Stimulated activated CD4-positive, alpha-beta T cell treated with anti-CD3 and anti-CD28 coated beads, Interleukin-12 subunit alpha, Interleukin-12 subunit beta, amount 100 ng/mL, for 24 hours (primary cell): Measurements from ENCODE around the gene RIMKLB.
A peak's percentile ranks its signal among the peaks of the same experiment; 100 is the strongest.
"Not testable (repeated sequence)": the region's sequence is repeated elsewhere in the genome, so short reads cannot be mapped to it uniquely, and the experiment has no call there.

Experiments used
- DNase-seq, 2 experiments: peaks; one replicate each; pipeline ENCODE4 v3.0.0-alpha.2; 2020; ENCODE audit warnings: low read depth in 2 of 2

The RIMKLB gene

DNA sequence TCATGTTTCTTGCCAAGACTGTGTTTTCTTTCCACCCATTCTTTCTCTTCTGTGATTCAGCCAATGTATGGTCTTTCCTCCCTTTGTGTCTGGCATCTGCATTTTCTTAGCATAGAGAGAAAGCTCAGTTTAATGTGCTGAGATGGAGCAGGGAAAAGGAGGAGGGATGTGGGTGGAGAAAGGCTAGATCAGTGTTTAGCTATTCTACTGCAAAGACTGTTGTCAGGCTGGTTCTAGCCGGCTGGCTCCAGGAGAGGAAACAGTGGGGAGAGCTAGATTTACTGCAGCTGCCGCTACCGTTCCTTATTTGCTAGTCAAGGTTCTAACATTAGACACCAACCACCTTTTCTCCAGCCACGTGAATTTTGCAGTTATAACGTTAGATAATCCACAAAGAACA is 5.2 kb upstream of the RIMKLB start:
- no peak for DNase-seq

- DNase-seq = no peak
These were observed 2.7 kb upstream of the RIMKLB start for GRCh38 chr12:8695116-8695515.

GRCh38 chr12:8696442-8697090 is 1.2 kb upstream of the RIMKLB start:
- no peak for DNase-seq

GRCh38 chr12:8697120-8697475 is 693 bp upstream of the RIMKLB start:
- peak in 1 of 2 experiments; percentile 3 for DNase-seq

DNA sequence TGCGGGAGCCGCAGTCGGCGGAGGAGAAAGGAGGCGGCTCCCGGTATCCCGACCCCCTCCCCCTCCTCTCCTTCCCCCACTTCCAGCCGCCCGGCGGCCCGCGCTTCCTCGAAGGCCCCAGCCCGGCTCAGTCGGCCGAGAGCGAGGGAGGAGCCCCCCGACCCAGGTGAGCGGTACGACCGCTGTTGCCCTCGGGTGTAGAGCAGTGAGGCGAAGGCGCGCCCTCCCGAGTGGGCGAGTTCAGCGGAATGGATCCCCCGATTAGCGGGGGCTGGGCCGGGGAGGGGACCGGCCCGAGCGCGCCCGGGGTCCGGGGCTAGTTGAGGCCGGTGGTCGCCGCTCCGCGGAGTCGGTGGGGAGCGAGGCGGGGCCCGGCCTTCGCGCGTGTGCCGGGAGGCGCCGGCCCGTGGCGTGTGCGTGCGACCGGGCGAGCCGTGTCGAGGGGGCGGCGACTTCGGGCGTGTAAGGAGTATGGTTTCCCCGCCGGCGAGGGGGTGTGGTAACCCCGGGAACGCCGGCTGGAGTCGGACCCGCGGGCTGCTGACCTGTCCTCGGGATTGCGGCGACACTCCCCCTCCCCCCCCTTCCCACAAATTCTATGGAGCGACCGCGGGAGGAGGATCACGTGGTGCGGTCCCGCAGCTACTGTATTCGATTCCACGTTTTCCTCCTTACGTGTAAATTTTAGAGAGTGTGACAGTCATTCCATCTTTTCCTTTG is 501 bp downstream of the RIMKLB start:
- DNase-seq = peak in 1 of 2 experiments; percentile 26

DNA sequence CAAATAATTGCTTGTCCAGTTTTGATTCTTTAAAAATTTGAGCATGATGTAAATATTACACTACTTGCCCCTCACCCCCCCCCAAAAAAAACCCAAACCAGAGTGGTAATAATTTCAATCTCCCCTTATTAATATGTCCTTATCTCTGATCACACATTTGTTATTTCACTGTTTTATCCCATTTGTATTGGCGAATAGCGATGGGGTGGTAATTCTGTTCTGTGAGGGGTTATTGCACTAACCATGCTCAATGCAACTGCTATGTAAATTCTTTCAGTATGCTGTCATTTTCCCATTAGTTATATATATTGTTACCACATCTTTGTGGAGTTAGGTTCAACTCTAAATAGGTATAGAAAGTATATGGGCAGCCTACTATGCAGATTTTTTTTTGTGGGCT is 1.1 kb downstream of the RIMKLB start:
- no peak for DNase-seq

GRCh38 chr12:8699714-8700113 is 1.9 kb downstream of the RIMKLB start:
- DNase-seq = no peak

GRCh38 chr12:8701046-8701660 is 3.4 kb downstream of the RIMKLB start:
- no peak for DNase-seq

- DNase-seq = no peak
These were observed 4.4 kb downstream of the RIMKLB start for GRCh38 chr12:8702159-8702558.

- DNase-seq = no peak
These were observed 11.5 kb downstream of the RIMKLB start for GRCh38 chr12:8709124-8709830.

- DNase-seq = no peak
These were observed 14.8 kb downstream of the RIMKLB start for GRCh38 chr12:8712572-8712971.

GRCh38 chr12:8722286-8722800 is 24.6 kb downstream of the RIMKLB start:
- DNase-seq = no peak

- DNase-seq = no peak
These were observed 37.1 kb downstream of the RIMKLB start for GRCh38 chr12:8734873-8735381.

DNA sequence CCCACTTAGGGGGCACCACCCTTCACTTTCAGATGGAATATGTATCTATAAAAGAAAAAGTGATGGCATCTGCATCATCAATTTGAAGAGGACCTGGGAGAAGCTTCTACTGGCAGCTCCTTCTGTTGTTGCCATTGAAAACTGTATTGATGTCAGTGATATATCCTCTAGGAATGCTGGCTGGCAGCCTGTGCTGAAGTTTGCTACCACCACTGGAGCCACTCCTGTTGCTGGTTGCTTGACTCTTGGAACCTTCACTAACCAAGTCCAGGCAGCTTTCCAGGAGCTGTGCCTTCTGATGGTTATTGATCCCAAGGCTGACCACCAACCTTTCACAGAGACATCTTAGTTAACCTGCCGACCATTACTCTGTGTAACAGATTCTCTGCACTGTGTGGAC is 44.7 kb downstream of the RIMKLB start:
- DNase-seq = no peak

- not testable (repeated sequence) for DNase-seq
These were observed 45.3 kb downstream of the RIMKLB start for GRCh38 chr12:8743121-8743520.

DNA sequence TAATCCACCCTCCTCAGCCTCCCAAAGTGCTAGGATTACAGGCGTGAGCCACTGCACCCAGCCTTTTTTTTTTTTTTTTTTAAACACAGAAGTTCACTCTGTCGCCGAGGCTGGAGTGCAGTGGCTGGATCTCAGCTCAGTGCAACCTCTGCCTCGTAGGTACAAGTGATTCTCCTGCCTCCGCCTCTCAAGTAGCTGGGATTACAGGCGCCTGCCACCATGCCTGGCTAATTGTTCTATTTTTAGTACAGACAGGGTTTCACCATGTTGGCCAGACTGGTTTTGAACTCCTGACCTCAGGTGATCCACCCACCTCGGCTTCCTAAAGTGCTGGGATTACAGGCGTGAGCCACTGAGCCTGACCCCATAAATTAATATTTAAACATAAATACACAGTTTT is 47.8 kb downstream of the RIMKLB start:
- DNase-seq = not testable (repeated sequence)

DNA sequence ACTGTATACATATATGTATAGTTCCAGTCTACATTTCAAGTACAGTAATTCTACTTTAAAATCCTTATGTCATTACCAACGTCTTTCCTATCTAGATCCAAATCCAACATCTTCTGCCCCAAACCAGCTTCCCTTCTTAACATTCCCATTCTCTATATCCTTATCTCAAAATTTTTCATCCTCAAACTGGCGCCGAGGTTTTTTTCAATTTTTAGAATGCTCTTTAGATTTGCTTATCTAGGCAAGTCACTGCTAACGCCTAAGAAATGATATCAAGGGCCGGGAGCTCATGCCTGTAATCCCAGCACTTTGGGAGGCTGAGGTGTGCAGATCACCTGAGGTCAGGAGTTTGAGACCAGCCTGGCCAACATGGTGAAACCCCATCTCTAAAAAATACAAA is 48.3 kb downstream of the RIMKLB start:
- DNase-seq = no peak

GRCh38 chr12:8760076-8760475 is 62.3 kb downstream of the RIMKLB start:
- not testable (repeated sequence) for DNase-seq

GRCh38 chr12:8762701-8763100 is 64.9 kb downstream of the RIMKLB start:
- DNase-seq = not testable (repeated sequence)

- DNase-seq = not testable (repeated sequence)
These were observed 68.3 kb downstream of the RIMKLB start for GRCh38 chr12:8766121-8766520.

DNA sequence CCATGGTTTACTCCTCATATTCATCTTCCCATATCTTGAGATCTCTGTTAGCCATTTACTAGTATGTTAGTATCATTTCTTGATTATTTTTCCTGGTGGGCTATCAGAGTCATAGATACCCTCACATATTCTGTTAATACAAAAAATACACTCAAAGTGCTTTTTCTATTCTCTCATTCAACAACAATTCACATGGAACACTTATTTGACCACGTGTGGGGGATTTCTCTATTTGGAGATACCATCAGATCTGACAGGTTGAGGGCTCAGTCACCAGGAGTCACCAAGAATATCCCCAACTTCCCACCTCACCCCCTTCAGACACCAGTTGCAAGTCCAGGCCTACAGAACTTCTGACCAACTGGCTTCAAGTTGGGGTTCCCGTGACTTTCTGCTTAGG is 72.7 kb downstream of the RIMKLB start:
- DNase-seq = no peak

DNA sequence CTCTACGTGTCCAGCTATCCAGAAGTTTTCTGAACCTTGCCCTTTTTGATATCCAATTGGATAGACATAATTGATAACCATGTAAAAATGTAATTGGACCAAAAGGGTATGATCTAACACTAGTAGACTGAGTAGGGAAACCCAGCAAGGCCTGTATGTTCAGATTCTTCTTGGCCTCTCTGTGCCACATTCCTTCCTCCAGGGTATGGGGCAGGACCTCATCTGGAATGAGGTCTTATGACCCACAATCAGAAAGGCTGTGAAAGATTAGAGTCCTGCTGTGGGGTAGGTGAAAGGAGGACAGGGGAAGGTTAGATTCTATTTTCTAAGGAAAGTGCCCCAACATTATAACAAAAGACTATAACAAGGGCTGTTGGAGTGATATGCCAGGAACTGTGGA is 73.3 kb downstream of the RIMKLB start:
- DNase-seq = no peak
